Vagina (tissue), 2 donors: ENCODE data around the gene PIM1.

Source experiments
- POLR2A ChIP-seq, 2 donors: fragments of 450-650 bp; IDR thresholded peaks; one replicate each; pipeline ENCODE4 v1.6.1; 2017; ENCODE audit warnings: antibody characterized with exemption in 2 of 2, mild to moderate bottlenecking in 2 of 2, moderate library complexity in 2 of 2
- POLR2AphosphoS5 ChIP-seq, 2 donors: sonication (generic); formaldehyde crosslinking; IDR thresholded peaks; one replicate each; pipeline ENCODE4 v1.9.0; 2017; ENCODE audit warnings: antibody characterized with exemption in 2 of 2, mild to moderate bottlenecking in 2 of 2, low read depth in 1 of 2; ENCODE audit not compliant: insufficient read depth in 1 of 2
- TF ChIP-seq, protein P1 (sequence below), 3 experiments: fragments of 450-650 bp in 2 of 3; fragments of 200-600 bp in 1 of 3; sonication (generic) in 1 of 3; IDR thresholded peaks; one replicate each; pipeline ENCODE4 v1.5.1; 2017 to 2019; ENCODE audit warnings: antibody characterized with exemption in 3 of 3, mild to moderate bottlenecking in 2 of 3, moderate library complexity in 2 of 3

DNA sequence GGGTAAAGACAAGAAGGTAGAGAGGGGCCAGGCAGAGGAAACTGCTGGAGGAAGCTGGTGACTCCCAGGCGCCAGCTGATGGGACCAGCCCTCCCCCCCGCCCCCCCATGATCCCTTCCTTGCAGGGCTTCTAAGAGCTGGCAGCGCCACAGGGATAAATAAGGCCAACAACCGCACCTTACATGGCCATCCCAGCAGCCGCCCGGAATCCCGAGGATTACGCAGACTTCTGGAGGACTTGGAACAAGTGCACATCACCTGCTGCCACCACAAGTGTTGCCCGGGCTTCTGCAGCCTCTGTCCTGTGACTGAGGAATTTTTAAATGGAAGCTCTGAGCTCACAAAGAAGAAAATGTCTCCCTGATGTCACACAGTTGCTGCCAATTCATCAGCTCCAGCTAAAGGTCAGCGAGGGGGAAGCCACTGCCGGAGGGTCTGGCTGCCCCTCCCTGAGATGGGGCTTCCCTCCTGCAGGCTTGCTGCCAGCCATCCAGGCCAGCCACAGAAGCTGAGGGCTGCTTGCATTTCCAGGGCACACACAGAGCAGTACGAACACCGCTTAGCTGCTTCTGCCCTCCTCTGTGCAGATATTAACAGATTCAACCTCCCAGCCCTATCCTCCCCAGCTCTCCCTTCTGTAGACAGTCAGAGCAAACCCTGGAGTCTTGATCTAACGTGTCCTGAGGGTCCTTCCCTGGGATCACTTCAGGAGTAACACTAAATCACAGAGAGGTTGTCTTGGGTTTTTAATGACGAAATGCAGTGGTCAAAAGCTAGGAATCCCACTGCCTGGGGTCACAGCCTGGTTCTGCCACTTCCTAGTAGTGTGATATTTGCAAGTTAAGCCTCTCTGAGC lies 38.6 kb upstream of the PIM1 start:
- TF ChIP-seq POLR2AphosphoS5 (IDR thresholded peaks at IDR 0.05; ENCODE audit: insufficient read depth in 1 of 2, low read depth in 1 of 2) (peak; percentile 59 to 69), POLR2A (IDR thresholded peaks at IDR 0.05) (no peak)
- TF ChIP-seq, protein P1, sequence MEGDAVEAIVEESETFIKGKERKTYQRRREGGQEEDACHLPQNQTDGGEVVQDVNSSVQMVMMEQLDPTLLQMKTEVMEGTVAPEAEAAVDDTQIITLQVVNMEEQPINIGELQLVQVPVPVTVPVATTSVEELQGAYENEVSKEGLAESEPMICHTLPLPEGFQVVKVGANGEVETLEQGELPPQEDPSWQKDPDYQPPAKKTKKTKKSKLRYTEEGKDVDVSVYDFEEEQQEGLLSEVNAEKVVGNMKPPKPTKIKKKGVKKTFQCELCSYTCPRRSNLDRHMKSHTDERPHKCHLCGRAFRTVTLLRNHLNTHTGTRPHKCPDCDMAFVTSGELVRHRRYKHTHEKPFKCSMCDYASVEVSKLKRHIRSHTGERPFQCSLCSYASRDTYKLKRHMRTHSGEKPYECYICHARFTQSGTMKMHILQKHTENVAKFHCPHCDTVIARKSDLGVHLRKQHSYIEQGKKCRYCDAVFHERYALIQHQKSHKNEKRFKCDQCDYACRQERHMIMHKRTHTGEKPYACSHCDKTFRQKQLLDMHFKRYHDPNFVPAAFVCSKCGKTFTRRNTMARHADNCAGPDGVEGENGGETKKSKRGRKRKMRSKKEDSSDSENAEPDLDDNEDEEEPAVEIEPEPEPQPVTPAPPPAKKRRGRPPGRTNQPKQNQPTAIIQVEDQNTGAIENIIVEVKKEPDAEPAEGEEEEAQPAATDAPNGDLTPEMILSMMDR (IDR thresholded peaks at IDR 0.05), result no peak
